GM10266 (cell line): ENCODE measurements around the gene S100B.

Source experiments
- DNase-seq: peaks from one replicate; pipeline ENCODE4 v3.0.0; 2012; ENCODE audit errors: extremely low spot score
- TF ChIP-seq, protein P1 (sequence below): IDR thresholded peaks from 2 replicates; pipeline ENCODE4 v1.5.1; 2012; ENCODE audit warnings: mild to moderate bottlenecking, low read depth; ENCODE audit not compliant: control insufficient read depth, insufficient read depth; ENCODE audit errors: missing control alignments

S100B gene

DNA sequence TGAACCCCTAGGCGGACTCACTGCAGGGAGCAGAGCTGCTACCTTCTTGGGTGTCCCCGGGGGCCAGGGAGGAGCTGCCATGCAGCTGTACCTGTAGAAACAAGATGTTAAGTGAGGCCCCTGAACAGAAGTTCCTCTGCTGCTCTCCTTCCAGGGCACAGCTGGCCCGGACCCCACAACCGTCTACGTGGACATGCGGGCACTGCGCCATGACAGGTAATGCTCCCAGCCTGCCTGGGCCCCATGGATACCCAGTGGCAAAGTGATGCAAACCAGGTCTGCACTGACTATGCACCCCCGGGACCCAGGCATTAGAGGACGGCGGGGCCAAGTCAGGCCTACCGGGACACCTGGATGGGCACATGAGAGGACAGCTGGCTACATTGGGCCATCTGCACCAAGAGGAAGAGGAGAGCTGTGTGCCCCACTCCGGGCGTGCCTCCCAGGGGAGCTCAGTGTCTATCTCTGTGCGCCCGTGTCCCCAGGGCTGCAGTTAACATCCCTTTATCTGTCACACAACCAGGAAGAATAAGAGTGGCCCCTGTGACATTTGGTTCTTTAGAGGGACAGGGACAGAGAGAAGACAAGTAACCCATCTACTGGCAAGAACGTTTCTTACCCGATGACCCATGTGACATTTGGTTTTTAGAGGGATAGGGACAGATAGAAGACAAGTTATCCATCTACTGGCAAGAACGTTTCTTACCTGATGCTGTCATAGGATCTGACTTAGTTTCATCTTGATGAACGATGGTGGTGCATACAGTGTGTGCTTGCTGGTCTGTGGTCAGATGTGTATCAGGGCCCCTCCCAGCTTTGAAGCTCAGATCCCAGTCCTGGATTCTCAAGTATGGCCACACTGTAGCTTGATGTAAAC is 44.1 kb downstream of the S100B start:
- no peak for DNase-seq
- TF ChIP-seq, protein P1, sequence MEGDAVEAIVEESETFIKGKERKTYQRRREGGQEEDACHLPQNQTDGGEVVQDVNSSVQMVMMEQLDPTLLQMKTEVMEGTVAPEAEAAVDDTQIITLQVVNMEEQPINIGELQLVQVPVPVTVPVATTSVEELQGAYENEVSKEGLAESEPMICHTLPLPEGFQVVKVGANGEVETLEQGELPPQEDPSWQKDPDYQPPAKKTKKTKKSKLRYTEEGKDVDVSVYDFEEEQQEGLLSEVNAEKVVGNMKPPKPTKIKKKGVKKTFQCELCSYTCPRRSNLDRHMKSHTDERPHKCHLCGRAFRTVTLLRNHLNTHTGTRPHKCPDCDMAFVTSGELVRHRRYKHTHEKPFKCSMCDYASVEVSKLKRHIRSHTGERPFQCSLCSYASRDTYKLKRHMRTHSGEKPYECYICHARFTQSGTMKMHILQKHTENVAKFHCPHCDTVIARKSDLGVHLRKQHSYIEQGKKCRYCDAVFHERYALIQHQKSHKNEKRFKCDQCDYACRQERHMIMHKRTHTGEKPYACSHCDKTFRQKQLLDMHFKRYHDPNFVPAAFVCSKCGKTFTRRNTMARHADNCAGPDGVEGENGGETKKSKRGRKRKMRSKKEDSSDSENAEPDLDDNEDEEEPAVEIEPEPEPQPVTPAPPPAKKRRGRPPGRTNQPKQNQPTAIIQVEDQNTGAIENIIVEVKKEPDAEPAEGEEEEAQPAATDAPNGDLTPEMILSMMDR, result no peak

DNA sequence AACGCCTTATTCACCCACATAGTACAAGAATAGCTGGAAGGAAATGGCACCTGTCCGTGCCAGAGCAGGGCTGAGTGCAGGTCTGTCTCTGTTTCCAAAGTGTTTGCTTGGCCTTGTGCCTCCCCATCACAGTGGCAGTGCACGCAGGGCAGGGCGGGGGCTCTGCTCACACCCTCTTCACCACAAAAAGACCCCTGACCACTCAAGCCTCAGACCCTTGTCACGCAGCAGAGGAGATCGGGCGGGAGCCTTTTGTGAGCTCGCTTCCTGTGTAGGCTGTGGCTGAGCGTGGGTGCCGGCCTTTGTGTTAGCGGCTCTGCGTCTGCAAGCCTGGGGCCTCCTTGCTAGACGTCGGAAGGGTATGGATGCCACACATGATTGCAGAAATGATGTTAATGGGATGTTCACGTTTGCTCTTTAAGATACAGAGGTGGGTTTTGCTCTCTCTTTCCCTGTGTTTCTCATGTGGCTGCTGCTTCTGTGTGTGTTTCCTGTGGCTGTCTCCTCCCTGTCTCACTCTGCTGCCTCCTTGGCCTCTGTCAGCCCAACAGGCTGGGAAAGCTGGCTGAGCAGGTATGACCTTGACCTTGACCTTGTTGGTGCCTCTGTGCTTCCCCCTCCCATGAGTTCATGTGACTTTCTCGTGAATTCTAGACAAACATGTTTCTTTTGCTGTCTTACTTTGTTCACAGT is 45.4 kb downstream of the S100B start:
- no peak for DNase-seq
- TF ChIP-seq, protein P1, result no peak

DNA sequence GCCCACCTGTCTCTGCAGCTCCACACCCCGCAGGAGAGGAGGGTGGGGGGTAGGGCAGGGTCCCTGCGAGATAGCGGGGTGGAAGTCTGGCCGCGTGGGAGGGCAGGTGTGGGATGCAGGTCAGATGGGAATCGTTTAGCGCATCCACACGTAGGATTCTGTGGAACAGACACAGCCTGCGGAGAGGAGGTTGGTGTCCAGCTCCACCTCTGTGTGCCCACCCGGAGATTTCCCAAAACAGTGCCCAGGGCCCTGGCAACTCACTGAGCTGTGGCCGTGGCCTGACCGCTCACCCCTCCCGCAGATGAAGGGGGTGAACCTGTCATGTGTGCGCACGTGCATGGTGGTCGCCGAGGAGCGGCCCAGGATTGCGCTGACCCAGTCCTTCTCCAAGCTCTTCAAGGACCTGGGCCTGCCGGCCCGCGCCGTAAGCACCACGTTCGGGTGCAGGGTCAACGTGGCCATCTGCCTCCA is 46.9 kb downstream of the S100B start:
- no peak for DNase-seq
- TF ChIP-seq, protein P1, result no peak

DNA sequence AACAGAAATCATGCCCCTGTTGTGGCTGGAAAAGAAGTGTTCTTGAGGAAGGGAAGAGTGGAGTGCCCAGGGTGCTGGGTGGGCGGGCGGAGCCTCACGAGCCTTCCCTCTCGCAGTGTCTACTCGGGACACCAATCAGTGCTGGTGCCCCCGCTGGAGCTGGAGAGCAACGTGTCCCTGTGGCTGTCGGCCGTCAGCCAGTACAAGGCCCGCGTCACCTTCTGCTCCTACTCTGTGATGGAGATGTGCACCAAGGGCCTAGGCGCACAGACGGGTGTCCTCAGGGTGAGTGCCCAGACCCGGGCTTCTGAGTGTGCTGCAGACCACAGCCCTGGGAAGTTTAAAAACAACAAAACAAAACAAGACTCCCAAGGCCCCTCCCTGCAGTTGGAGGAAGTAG is 47.4 kb downstream of the S100B start:
- TF ChIP-seq, protein P1, result no peak
- DNase-seq, result no peak

DNA sequence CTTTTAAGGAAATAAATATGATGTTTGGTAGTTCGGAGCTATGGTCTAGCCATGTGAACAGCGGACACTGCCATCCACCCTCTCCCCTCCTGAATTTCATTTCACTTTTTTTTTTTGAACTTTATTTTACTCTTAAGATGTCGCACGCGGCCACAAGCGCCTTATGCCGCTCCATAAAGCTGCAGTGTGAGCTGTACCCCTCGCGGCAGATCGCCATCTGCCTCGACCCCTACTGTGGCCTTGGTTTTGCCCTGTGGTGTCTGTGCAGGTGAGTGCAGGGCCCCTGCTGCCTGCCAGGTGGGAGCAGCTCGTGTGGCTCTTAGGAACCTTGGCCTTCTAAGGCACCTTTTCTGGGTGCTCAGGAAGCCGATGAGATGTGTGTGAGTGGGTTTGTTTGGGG is 48.1 kb downstream of the S100B start:
- DNase-seq, result no peak
- TF ChIP-seq, protein P1, result no peak

DNA sequence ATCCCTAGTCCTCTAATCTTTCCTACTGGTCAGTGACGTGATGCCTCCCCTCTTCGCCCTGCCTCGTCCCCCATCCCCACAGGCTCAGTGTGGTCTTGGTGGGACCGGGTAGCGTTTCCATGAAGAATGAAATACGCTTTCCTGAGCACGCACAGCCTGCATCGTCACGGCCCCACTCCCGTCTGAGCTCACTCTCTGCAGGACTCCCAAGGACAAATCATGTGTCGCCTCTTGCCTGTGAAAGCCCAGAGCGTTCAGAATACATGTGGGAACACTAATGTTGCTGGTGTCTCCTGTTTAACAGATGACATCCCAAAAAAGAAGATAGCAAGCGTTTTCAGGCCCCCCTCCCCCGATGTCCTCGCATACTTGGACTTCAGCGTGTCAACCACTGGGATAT is 49.2 kb downstream of the S100B start:
- TF ChIP-seq, protein P1, result no peak
- no peak for DNase-seq

DNA sequence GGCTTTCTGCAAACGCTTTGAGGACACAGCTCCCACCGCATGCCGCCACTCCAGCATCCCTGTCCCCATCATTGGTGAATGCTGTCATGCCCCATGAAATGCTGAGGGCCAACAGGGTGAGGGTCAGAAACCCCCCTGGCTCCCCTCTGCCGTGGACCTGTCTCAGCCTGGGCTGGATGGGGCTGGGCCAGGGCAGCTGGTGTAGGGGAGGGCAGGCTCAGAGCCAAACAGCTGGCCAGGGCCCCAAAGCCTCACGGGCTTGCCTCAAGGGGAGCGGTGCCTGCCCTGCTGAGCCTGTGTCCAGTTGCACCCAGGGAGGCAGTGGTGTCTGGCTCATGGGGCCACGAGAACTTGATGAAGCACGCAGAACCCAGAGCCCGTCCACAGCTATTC is 49.7 kb downstream of the S100B start:
- no peak for DNase-seq
- TF ChIP-seq, protein P1, result no peak
